Adrenal gland (tissue), 5 donors: Measurements from ENCODE around the gene CACNA1B.

Experiments
- CTCF ChIP-seq, 6 experiments: fragments of 450-650 bp in 4 of 6; fragments of 200-600 bp in 2 of 6; sonication (generic) in 1 of 6; IDR thresholded peaks; 1 replicate in 5 of 6; 2 replicates in 1 of 6; pipeline versions ENCODE4 v1.5.1 to v1.8.0; 2016 to 2021; ENCODE audit warnings: antibody characterized with exemption in 6 of 6, mild to moderate bottlenecking in 2 of 6, moderate library complexity in 1 of 6
- POLR2A ChIP-seq, 2 donors: fragments of 450-650 bp; IDR thresholded peaks; one replicate each; pipeline ENCODE4 v1.6.1; 2017; ENCODE audit warnings: antibody characterized with exemption in 2 of 2, mild to moderate bottlenecking in 2 of 2, moderate library complexity in 1 of 2
- donor health status: DM: no; HTN: no; CAD: no.

DNA sequence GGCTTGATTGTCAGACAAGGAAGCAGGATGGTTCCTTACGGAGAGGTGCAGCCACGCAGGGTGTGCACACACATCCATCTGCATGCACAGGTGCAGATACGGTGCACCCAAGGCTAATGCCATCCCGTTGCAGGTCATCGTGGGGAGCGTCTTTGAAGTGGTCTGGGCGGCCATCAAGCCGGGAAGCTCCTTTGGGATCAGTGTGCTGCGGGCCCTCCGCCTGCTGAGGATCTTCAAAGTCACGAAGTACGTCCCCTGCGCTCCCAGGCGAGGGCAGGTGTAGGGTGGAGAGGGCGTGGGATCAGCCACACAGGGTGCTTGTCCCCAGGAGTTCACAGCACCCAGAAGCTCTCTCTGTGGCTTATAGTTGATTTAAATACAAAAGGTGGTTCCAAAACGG, 106.4 kb downstream of the CACNA1B start:
- TF ChIP-seq CTCF (IDR thresholded peaks at IDR 0.05) (no peak), POLR2A (IDR thresholded peaks at IDR 0.05) (no peak)
